ENCODE results near the gene CNTNAP5.

DNA sequence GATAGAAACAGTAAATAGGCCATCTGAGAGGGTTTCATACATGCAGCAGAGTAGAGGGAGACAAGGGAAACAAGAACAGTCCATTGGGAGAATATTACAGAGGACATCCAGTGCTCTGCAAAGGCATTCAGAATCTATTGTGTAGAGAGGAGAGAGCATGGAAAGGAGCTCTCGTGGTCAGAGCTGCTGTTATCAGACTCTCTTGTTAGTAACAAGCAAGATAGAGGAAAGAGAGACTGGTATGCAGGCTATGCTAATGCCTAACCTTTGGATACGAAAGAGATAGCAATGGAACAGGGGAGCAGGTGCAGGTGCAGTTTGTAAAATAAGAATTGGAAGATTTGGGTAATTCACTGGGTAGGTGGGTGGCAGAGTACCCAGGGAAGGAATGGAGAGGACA lies 855.9 kb downstream of the CNTNAP5 start:
- no peak for TF ChIP-seq POLR2A (IDR thresholded peaks at IDR 0.05)
- no peak for TF ChIP-seq CTCF (IDR thresholded peaks at IDR 0.05)
- no peak for TF ChIP-seq POLR2AphosphoS5 (IDR thresholded peaks at IDR 0.05)
- no peak for TF ChIP-seq EP300 (IDR thresholded peaks at IDR 0.05)
